IMR-90 (cell line): ENCODE results near the gene NSUN6. TPM values are rescaled to one million over a fixed set of nuclear protein-coding genes. Genes with fewer than 3 reads are reported as not detected.
"Not testable (repeated sequence)": the region's sequence is repeated elsewhere in the genome, so short reads cannot be mapped to it uniquely, and the experiment has no call there.

Experiments
- ATAC-seq: fragments of 200-7000 bp; cut with Tn5 transposase; 2 replicates; pipeline ENCODE4 v1.9.1; 2020; ENCODE audit warnings: low read depth, mild to moderate bottlenecking, moderate library complexity
- BruUV-seq: library from RNA; stranded (reverse); fragments of 400-500 nt; replicated peaks from 2 replicates; lab custom pipeline; 2021; lab: Mats Ljungman, UMichigan
- CTCF ChIA-PET: fragments of 300-600 bp; formaldehyde crosslinking; extraction: SDS; loops from one replicate; lab custom pipeline; 2021; ENCODE audit warnings: antibody characterized with exemption; lab: Yijun Ruan, JAX
- POLR2A ChIA-PET: fragments of 300-600 bp; sonication (Branson Sonifier 250); formaldehyde crosslinking; loops from one replicate; lab custom pipeline; 2022; ENCODE audit warnings: antibody characterized with exemption; ENCODE audit not compliant: unreplicated experiment; lab: Charles Lee
- DNase-seq: peaks from one replicate; pipeline ENCODE4 v3.0.0; 2013
- H2AFZ ChIP-seq: replicated peaks from 2 replicates; pipeline ENCODE3; 2013; ENCODE audit warnings: low read length, mild to moderate bottlenecking; ENCODE audit not compliant: poor library complexity
- H2AK5ac ChIP-seq: 2 replicates; pipeline ENCODE4 v1.6.1; 2013; ENCODE audit warnings: low read depth, low read length, inconsistent platforms
- H2AK9ac ChIP-seq: replicated peaks from 2 replicates; pipeline ENCODE3; 2013; ENCODE audit warnings: mild to moderate bottlenecking, low read depth, low read length, moderate library complexity; ENCODE audit not compliant: poor library complexity
- H2BK120ac ChIP-seq: 2 replicates; pipeline ENCODE4 v1.6.1; 2013; ENCODE audit warnings: low read depth, low read length, inconsistent platforms
- H2BK15ac ChIP-seq: 3 replicates; pipeline ENCODE4 v1.6.1; 2013; ENCODE audit warnings: low read depth, low read length, inconsistent platforms
- H2BK20ac ChIP-seq: 2 replicates; pipeline ENCODE4 v1.6.1; 2013; ENCODE audit warnings: low read depth, mild to moderate bottlenecking, inconsistent platforms, low read length, moderate library complexity
- H2BK5ac ChIP-seq: 2 replicates; pipeline ENCODE4 v1.6.1; 2013; ENCODE audit warnings: mild to moderate bottlenecking, low read depth, low read length, inconsistent platforms; ENCODE audit not compliant: poor library complexity, severe bottlenecking
- H3K14ac ChIP-seq: replicated peaks from 2 replicates; pipeline ENCODE4 v1.6.1; 2013; ENCODE audit warnings: low read depth, low read length, inconsistent platforms
- H3K18ac ChIP-seq: 2 replicates; pipeline ENCODE4 v1.6.1; 2013; ENCODE audit warnings: low read depth, low read length, control low read depth
- H3K23ac ChIP-seq: 2 replicates; pipeline ENCODE4 v1.6.1; 2013; ENCODE audit warnings: low read depth, low read length, inconsistent platforms
- H3K27ac ChIP-seq: 2 replicates; pipeline ENCODE4 v1.5.1; 2013; ENCODE audit warnings: mild to moderate bottlenecking, control low read depth, low read length; ENCODE audit not compliant: insufficient read depth
- H3K27me3 ChIP-seq: 2 replicates; pipeline ENCODE4 v1.6.1; 2013; ENCODE audit warnings: low read length; ENCODE audit not compliant: control insufficient read depth, insufficient read depth
- H3K36me3 ChIP-seq: 2 replicates; pipeline ENCODE4 v1.6.1; 2013; ENCODE audit warnings: low read length, mixed read lengths; ENCODE audit not compliant: control insufficient read depth, insufficient read depth
- H3K4ac ChIP-seq: 2 replicates; pipeline ENCODE4 v1.6.1; 2013; ENCODE audit warnings: low read depth, low read length, inconsistent platforms
- H3K4me1 ChIP-seq: 2 replicates; pipeline ENCODE4 v1.6.1; 2013; ENCODE audit warnings: low read length, mixed read lengths; ENCODE audit not compliant: control insufficient read depth, insufficient read depth
- H3K4me2 ChIP-seq: 2 replicates; pipeline ENCODE4 v1.6.1; 2013; ENCODE audit warnings: low read depth, mild to moderate bottlenecking, control low read depth, low read length, moderate library complexity
- H3K4me3 ChIP-seq: 2 replicates; pipeline ENCODE4 v1.5.1; 2013; ENCODE audit warnings: low read depth, mild to moderate bottlenecking, control low read depth, low read length, moderate library complexity; ENCODE audit not compliant: insufficient read depth
- H3K56ac ChIP-seq: 2 replicates; pipeline ENCODE4 v1.6.1; 2013; ENCODE audit warnings: low read length, inconsistent platforms; ENCODE audit not compliant: insufficient read depth; ENCODE audit errors: extremely low read depth
- H3K79me1 ChIP-seq, 2 experiments: 2 replicates each; pipeline ENCODE4 v1.6.1; 2013; ENCODE audit warnings: low read length in 2 of 2, inconsistent platforms in 1 of 2, low read depth in 1 of 2
- H3K9ac ChIP-seq: 2 replicates; pipeline ENCODE4 v1.6.1; 2013; ENCODE audit warnings: low read depth, low read length, control low read depth
- H3K9me1 ChIP-seq: 2 replicates; pipeline ENCODE4 v1.6.1; 2013; ENCODE audit warnings: low read length, inconsistent platforms; ENCODE audit not compliant: insufficient read depth
- H3K9me3 ChIP-seq: 2 replicates; pipeline ENCODE4 v1.6.1; 2013; ENCODE audit warnings: low read length; ENCODE audit not compliant: control insufficient read depth, insufficient read depth
- H4K20me1 ChIP-seq: 2 replicates; pipeline ENCODE4 v1.6.1; 2013; ENCODE audit warnings: low read length, inconsistent platforms; ENCODE audit not compliant: insufficient read depth
- H4K5ac ChIP-seq: 2 replicates; pipeline ENCODE4 v1.6.1; 2013; ENCODE audit warnings: mild to moderate bottlenecking, low read depth, low read length, control low read depth
- H4K8ac ChIP-seq, 2 experiments: 2 replicates each; pipeline ENCODE4 v1.6.1; 2013; ENCODE audit warnings: low read depth in 2 of 2, low read length in 2 of 2, control low read depth in 1 of 2, inconsistent platforms in 1 of 2
- H4K91ac ChIP-seq: 2 replicates; pipeline ENCODE4 v1.6.1; 2013; ENCODE audit warnings: low read depth, low read length, inconsistent platforms; ENCODE audit not compliant: insufficient read depth
- WGBS, 2 experiments: methylation state at CpG; one replicate each; pipeline versions ENCODE4 v1.1.5 to v1.1.7; 2013; ENCODE audit warnings: missing lambda C conversion rate in 2 of 2; ENCODE audit not compliant: insufficient read length in 1 of 2; ENCODE audit errors: extremely low coverage in 2 of 2; 5-methylcytosine and 5-hydroxymethylcytosine counted together
- dilution Hi-C: fragments of 300-500 bp; cut with HindIII; formaldehyde crosslinking; loops from one replicate; pipeline ENCODE4 v1.14.3; 2018; ENCODE audit warnings: low sequenced_read_pairs; ENCODE audit not compliant: unreplicated experiment
- in situ Hi-C: fragments of 300-500 bp; cut with MboI; formaldehyde crosslinking; loops from 3 replicates; pipeline ENCODE4 v1.14.3; 2019; ENCODE audit warnings: low sequenced_read_pairs, inconsistent platforms, mixed read lengths
- intact Hi-C: fragments of 100-400 bp; cut with micrococcal nuclease; formaldehyde crosslinking; loops from 2 replicates; pipeline ENCODE4 v1.10.0; 2022
- polyA plus RNA-seq, 3 experiments: library from polyadenylated mRNA; depleted of rRNA; stranded (reverse); fragments of >200 nt; gene quantifications; 2 replicates each; pipeline ENCODE4 v1.2.3, GENCODE V29; 2012; ENCODE audit warnings: low replicate concordance in 1 of 3
- total RNA-seq: library from RNA; depleted of rRNA; stranded (reverse); fragments of >200 nt; gene quantifications from 2 replicates; pipeline ENCODE4 v1.2.3, GENCODE V29; 2012

NSUN6 gene
- total and polyA plus RNA-seq, 2 of the 4 experiments (the other 2 are of a cell fraction): 4.6 to 11.5 TPM

DNA sequence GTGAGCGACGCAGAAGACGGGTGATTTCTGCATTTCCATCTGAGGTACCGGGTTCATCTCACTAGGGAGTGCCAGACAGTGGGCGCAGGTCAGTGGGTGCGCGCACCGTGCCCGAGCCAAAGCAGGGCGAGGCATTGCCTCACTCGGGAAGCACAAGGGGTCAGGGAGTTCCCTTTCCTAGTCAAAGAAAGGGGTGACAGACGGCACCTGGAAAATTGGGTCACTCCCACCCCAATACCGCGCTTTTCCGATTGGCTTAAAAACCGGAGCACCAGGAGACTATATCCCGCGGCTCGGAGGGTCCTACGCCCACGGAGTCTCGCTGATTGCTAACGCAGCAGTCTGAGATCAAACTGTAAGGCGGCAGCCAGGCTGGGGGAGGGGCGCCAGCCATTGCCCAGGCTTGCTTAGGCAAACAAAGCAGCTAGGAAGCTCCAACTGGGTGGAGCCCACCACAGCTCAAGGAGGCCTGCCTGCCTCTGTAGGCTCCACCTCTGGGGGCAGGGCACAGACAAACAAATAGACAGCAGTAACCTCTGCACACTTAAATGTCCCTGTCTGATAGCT, 23.9 kb downstream of the NSUN6 start:
- H4K91ac ChIP-seq: peak overlapping the region; percentile 89
- peak overlapping the region; percentile 57 for H3K14ac ChIP-seq
- H4K5ac ChIP-seq, H3K79me1 ChIP-seq, H4K20me1 ChIP-seq, H3K27me3 ChIP-seq, in situ Hi-C loops, dilution Hi-C loops, H3K36me3 ChIP-seq, H3K4me1 ChIP-seq, H2AK9ac ChIP-seq, H2AK5ac ChIP-seq, H3K9me3 ChIP-seq, intact Hi-C loops, BruUV-seq, H3K9me1 ChIP-seq, POLR2A ChIA-PET: not testable (repeated sequence)
- H2AFZ ChIP-seq: peak overlapping the region; percentile 87
- H3K56ac ChIP-seq: 0 out of 2 replicates have a peak overlapping the region, but pooled peaks have one; percentile 30
- peak overlapping the region; percentile 89 for H2BK120ac ChIP-seq
- H2BK5ac ChIP-seq: peak overlapping the region; percentile 1
- H3K4me3 ChIP-seq: peak overlapping the region; percentile 28
- peak overlapping the region; percentile 72 for H3K4ac ChIP-seq
- 0 out of 2 replicates have a peak overlapping the region, but pooled peaks have one; percentile 59 for H3K23ac ChIP-seq
- CTCF ChIA-PET: interaction anchor here (0.6 kb wide), 1 partner anchor 11 kb away, joined by 4 read pairs; no protein-coding TSS in a partner anchor
- H3K27ac ChIP-seq: peak overlapping the region; percentile 28; the same call in 1 of the 2 replicates
- DNase-seq: peak; percentile 55
- peak overlapping the region; percentile 18 for H3K4me2 ChIP-seq
- peak overlapping the region; percentile 62; the same call in 1 of the 2 replicates for H2BK20ac ChIP-seq
- peak overlapping the region; percentile 15 for H3K9ac ChIP-seq
- peak; percentile 44; the same call in 1 of the 2 replicates for ATAC-seq
- WGBS, 2 experiments: 3% methylated on average over 13 of the region's 25 CpGs; no CpG with 5 or more reads in 1 of the 2 experiments
- H4K8ac ChIP-seq: peak overlapping the region; percentile 96 to 99
- peak overlapping the region; percentile 0; the same call in 1 of the 2 replicates for H3K18ac ChIP-seq
- peak overlapping the region; percentile 92; the same call in 1 of the 3 replicates for H2BK15ac ChIP-seq
